HepG2 (cell line): ENCODE measurements around the gene HSPA13. TPM values are rescaled to one million over a fixed set of nuclear protein-coding genes. Genes with fewer than 3 reads are reported as not detected.

Source experiments
- ATAC-seq: fragments of 200-7000 bp; cut with Tn5 transposase; 3 replicates; pipeline ENCODE4 v1.9.1; 2020; ENCODE audit warnings: mild to moderate bottlenecking, moderate library complexity
- BruUV-seq: library from RNA; stranded (reverse); fragments of 400-500 nt; replicated peaks from 2 replicates; lab custom pipeline; 2021; lab: Mats Ljungman, UMichigan
- CTCF ChIA-PET: fragments of 300-600 bp; formaldehyde crosslinking; extraction: SDS; loops from one replicate; lab custom pipeline; 2021; ENCODE audit warnings: low total read pairs, inconsistent platforms, low intra/inter-chr PET ratio; lab: Yijun Ruan, JAX
- POLR2A ChIA-PET: fragments of 350-600 bp; sonication (Branson Sonifier 250); formaldehyde crosslinking; loops from one replicate; lab custom pipeline; 2020; ENCODE audit warnings: antibody characterized with exemption, inconsistent platforms; lab: Yijun Ruan, JAX
- DNase-seq: peaks from one replicate; pipeline ENCODE4 v3.0.0-alpha.2; 2015; ENCODE audit warnings: low spot score
- FAIRE-seq: peaks from 3 replicates; lab custom pipeline; 2011; peaks lifted over from hg19 to GRCh38; lab: Jason Lieb, UNC
- H2AFZ ChIP-seq: one replicate; pipeline ENCODE4 v1.6.1; 2011; ENCODE audit warnings: low read length, inconsistent platforms
- H3K27ac ChIP-seq: fragments of 300-600 bp; 3 replicates; pipeline ENCODE4 v1.8.0; 2011; ENCODE audit warnings: mixed run types, mild to moderate bottlenecking, mixed read lengths, low read length, inconsistent platforms; ENCODE audit not compliant: insufficient read depth; ENCODE audit errors: extremely low read length
- H3K27me3 ChIP-seq, 2 experiments: fragments of 200-600 bp in 1 of 2; 2 replicates in 1 of 2; 3 replicates in 1 of 2; pipeline versions ENCODE4 v1.6.0 to v1.8.0; 2011; ENCODE audit warnings: low read length in 2 of 2, mild to moderate bottlenecking in 2 of 2, moderate library complexity in 2 of 2, inconsistent platforms in 1 of 2; ENCODE audit not compliant: insufficient read depth in 2 of 2, control insufficient read depth in 1 of 2
- H3K36me3 ChIP-seq, 2 experiments: fragments of 200-600 bp in 1 of 2; replicated peaks in 1 of 2; 2 replicates in 1 of 2; 3 replicates in 1 of 2; pipeline versions ENCODE4 v1.5.1 to v1.8.0; 2011; ENCODE audit warnings: low read length in 2 of 2, inconsistent platforms in 1 of 2; ENCODE audit not compliant: insufficient read depth in 2 of 2, control insufficient read depth in 1 of 2
- H3K4me1 ChIP-seq: 2 replicates; pipeline ENCODE4 v1.5.1; 2012; ENCODE audit warnings: low read length, inconsistent platforms; ENCODE audit not compliant: insufficient read depth
- H3K4me2 ChIP-seq: 2 replicates; pipeline ENCODE4 v1.6.0; 2011; ENCODE audit warnings: low read depth, low read length, inconsistent platforms
- H3K4me3 ChIP-seq, 3 experiments: fragments of 200-600 bp in 1 of 3; sonication (generic), shearing (Covaris generic) in 1 of 3; replicated peaks in 1 of 3; 2 replicates each; pipeline ENCODE4 v1.5.1; 2011 to 2016; ENCODE audit warnings: low read length in 3 of 3, inconsistent platforms in 2 of 3, low read depth in 2 of 3, mild to moderate bottlenecking in 2 of 3, control low read depth in 1 of 3, mixed read lengths in 1 of 3; ENCODE audit not compliant: insufficient read depth in 1 of 3
- H3K79me2 ChIP-seq: one replicate; pipeline ENCODE4 v1.6.1; 2011; ENCODE audit warnings: low read length, inconsistent platforms; ENCODE audit not compliant: insufficient read depth
- H3K9ac ChIP-seq: 2 replicates; pipeline ENCODE4 v1.6.0; 2011; ENCODE audit warnings: mild to moderate bottlenecking, low read depth, low read length, inconsistent platforms; ENCODE audit not compliant: insufficient read depth
- H3K9me3 ChIP-seq: 2 replicates; pipeline ENCODE4 v1.5.1; 2012; ENCODE audit warnings: mild to moderate bottlenecking, low read length
- H4K20me1 ChIP-seq: 2 replicates; pipeline ENCODE4 v1.6.0; 2011; ENCODE audit warnings: inconsistent platforms, mild to moderate bottlenecking, low read length, moderate library complexity; ENCODE audit not compliant: insufficient read depth
- PREB ChIP-seq: sonication (generic); formaldehyde crosslinking; IDR thresholded peaks from 2 replicates; pipeline ENCODE4 v1.4.0; 2020; ENCODE audit warnings: missing genetic modification reagents
- RFX3 ChIP-seq: IDR thresholded peaks from 2 replicates; pipeline ENCODE4 v1.6.1; 2016; ENCODE audit warnings: missing biosample characterization, missing genetic modification reagents
- RNF2 ChIP-seq: fragments of 450-650 bp; conservative IDR thresholded peaks from 2 replicates; pipeline ENCODE4 v1.6.1; 2016; ENCODE audit warnings: low read depth
- TBX2 ChIP-seq: sonication (generic); formaldehyde crosslinking; IDR thresholded peaks from 2 replicates; pipeline ENCODE4 v1.5.0; 2020; ENCODE audit warnings: missing genetic modification reagents, mild to moderate bottlenecking, borderline replicate concordance
- ZNF83 ChIP-seq: sonication (generic); formaldehyde crosslinking; IDR thresholded peaks from 2 replicates; pipeline ENCODE4 v1.4.0; 2020; ENCODE audit warnings: missing genetic modification reagents, mild to moderate bottlenecking, borderline replicate concordance
- WGBS: methylation state at CpG from one replicate; pipeline ENCODE4 v1.1.6; 2017; ENCODE audit warnings: low lambda C conversion rate; 5-methylcytosine and 5-hydroxymethylcytosine counted together
- in situ Hi-C: cut with HindIII; loops from 2 replicates; pipeline ENCODE4 v1.10.0; 2017; ENCODE audit warnings: low pct_unique_long_range_greater_than_20kb; ENCODE audit not compliant: extremely low pct_ligation_motif_present
- intact Hi-C: fragments of 100-400 bp; cut with micrococcal nuclease; formaldehyde crosslinking; loops from one replicate; pipeline ENCODE4 v1.10.0; 2022; ENCODE audit not compliant: unreplicated experiment
- polyA plus RNA-seq, 8 experiments: library from polyadenylated mRNA; depleted of rRNA in 3 of 8; stranded (reverse) in 7 of 8; unstranded in 1 of 8; fragments of >200 nt; fragmentation: Illumina TruSeq in 4 of 8; extraction: Trizol in 4 of 8; gene quantifications; 2 replicates each; pipeline versions ENCODE4 v1.2.1 to v1.2.3, GENCODE V29; 2011 to 2016; ENCODE audit warnings: low read depth in 4 of 8, missing spikeins in 1 of 8, mixed read lengths in 1 of 8; ENCODE audit not compliant: insufficient read depth in 1 of 8
- total RNA-seq, 5 experiments: library from RNA; depleted of rRNA; stranded (reverse); fragments of >200 nt; fragmentation: Illumina TruSeq; extraction: Trizol; gene quantifications; 2 replicates each; pipeline ENCODE4 v1.2.3, GENCODE V29; 2016; ENCODE audit warnings: low read depth in 1 of 5
- TF ChIP-seq, protein P1 (sequence below), 2 experiments: sonication (generic) in 1 of 2; formaldehyde crosslinking in 1 of 2; IDR thresholded peaks; 2 replicates each; pipeline versions ENCODE4 v1.6.1 to v1.9.0; 2014 to 2022; ENCODE audit warnings: antibody characterized with exemption in 1 of 2, borderline replicate concordance in 1 of 2, inconsistent platforms in 1 of 2, low read depth in 1 of 2, missing genetic modification reagents in 1 of 2

HSPA13 gene
- total and polyA plus RNA-seq, 2 of the 13 experiments (the other 11 are each of a cell fraction or from before 2014, with no cell fraction given), result 21.2 to 28.4 TPM

DNA sequence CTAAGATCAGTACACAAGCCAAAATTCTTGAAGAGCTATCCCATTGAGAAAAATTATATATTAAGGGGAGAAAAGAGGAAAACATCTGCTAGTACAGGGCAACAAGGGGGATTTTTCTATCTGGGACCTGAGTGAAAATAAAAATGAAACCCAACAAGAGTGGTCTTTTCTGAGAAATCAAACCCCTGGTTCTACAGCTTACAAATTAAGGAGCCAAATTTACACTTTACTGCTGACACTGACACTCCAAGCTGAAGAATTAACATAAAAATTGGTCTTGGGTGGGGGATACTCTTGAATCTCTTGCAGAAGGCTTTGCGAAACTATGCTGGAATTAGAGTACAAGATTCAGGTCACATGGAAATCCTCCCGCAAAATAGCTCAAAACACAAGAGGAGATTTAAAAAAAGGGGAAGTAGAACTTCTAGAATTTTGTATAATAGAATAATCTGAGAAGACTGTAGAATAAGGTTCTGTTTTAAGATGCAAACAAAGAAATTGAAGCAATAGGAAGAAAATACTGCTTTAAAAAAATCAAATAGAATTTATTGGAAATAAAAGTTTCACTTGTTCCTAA, 32.1 kb upstream of the HSPA13 start:
- Histone ChIP-seq H3K36me3 (no peaks in the 10 kb centered on the region), H4K20me1 (no peaks in the 10 kb centered on the region; the same call in 1 of the 2 replicates), H3K79me2 (no peaks in the 10 kb centered on the region), H2AFZ (no peak overlapping the region), H3K4me3 (no peak overlapping the region), H3K4me2 (no peak overlapping the region), H3K27me3 (no peaks in the 10 kb centered on the region), H3K4me1 (no peaks in the 10 kb centered on the region), H3K9me3 (peaks cover 13% of the 10 kb centered on the region), H3K9ac (no peak overlapping the region), H3K27ac (no peak overlapping the region)
- WGBS, result 9% methylated on average over 2 of the region's 2 CpGs
- ChIA-PET POLR2A (no interaction called here), CTCF (no interaction called here)
- in situ Hi-C loops, result loop anchor here (25.0 kb wide), 1 partner anchor 1172 kb away; no protein-coding TSS in a partner anchor
- no TSS peak for BruUV-seq
- no peak for FAIRE-seq
- DNase-seq, result no peak
- no peak for ATAC-seq
- TF ChIP-seq, protein P1, sequence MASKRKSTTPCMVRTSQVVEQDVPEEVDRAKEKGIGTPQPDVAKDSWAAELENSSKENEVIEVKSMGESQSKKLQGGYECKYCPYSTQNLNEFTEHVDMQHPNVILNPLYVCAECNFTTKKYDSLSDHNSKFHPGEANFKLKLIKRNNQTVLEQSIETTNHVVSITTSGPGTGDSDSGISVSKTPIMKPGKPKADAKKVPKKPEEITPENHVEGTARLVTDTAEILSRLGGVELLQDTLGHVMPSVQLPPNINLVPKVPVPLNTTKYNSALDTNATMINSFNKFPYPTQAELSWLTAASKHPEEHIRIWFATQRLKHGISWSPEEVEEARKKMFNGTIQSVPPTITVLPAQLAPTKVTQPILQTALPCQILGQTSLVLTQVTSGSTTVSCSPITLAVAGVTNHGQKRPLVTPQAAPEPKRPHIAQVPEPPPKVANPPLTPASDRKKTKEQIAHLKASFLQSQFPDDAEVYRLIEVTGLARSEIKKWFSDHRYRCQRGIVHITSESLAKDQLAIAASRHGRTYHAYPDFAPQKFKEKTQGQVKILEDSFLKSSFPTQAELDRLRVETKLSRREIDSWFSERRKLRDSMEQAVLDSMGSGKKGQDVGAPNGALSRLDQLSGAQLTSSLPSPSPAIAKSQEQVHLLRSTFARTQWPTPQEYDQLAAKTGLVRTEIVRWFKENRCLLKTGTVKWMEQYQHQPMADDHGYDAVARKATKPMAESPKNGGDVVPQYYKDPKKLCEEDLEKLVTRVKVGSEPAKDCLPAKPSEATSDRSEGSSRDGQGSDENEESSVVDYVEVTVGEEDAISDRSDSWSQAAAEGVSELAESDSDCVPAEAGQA (IDR thresholded peaks at IDR 0.05; ENCODE audit: low read depth), result no peak
- TF ChIP-seq, protein P1 (CRISPR knock-in tag; IDR thresholded peaks at IDR 0.05; ENCODE audit: borderline replicate concordance), result no peak
- TF ChIP-seq RFX3 (CRISPR knock-in tag), result no peak
- TF ChIP-seq RNF2, result no peak
- no peak for TF ChIP-seq ZNF83
- no peak for TF ChIP-seq TBX2 (CRISPR knock-in tag)
- no peak for TF ChIP-seq PREB
- intact Hi-C loops, result no loop called here
